Fibroblast of lung (primary cell): ENCODE results near the gene SLC13A2.

Experiments
- CTCF ChIP-seq, 2 donors: IDR thresholded peaks in 1 of 2; conservative IDR thresholded peaks in 1 of 2; 1 replicate in 1 of 2; 2 replicates in 1 of 2; pipeline ENCODE4 v1.5.1; 2011 to 2012; ENCODE audit warnings: low read length in 2 of 2, control low read depth in 1 of 2, inconsistent platforms in 1 of 2, low read depth in 1 of 2, mild to moderate bottlenecking in 1 of 2
- EZH2 ChIP-seq: IDR thresholded peaks from 2 replicates; pipeline ENCODE4 v1.5.1; 2012; ENCODE audit warnings: low read length, control low read depth, mild to moderate bottlenecking; ENCODE audit errors: missing control alignments

GRCh38 chr17:28468781-28469180 is 4.7 kb upstream of the SLC13A2 start:
- TF ChIP-seq CTCF (conservative IDR thresholded peaks at IDR 0.05 in 1 of 2, IDR thresholded peaks at IDR 0.05 in 1 of 2; ENCODE audit: low read depth in 1 of 2, low read length in 2 of 2), result no peak
- no peak for TF ChIP-seq EZH2
